Neural progenitor cell (in vitro differentiated cells): Measurements from ENCODE around the gene CACNA2D4. TPM values are rescaled to one million over a fixed set of nuclear protein-coding genes. Genes with fewer than 3 reads are reported as not detected.

Experiments used
- DNase-seq: peaks from one replicate; pipeline ENCODE4 v3.0.0-alpha.2; 2016; ENCODE audit warnings: low spot score
- H2AFZ ChIP-seq: fragments of 200-600 bp; sonication (generic); replicated peaks from 2 replicates; pipeline ENCODE4 v1.6.1; 2016; ENCODE audit warnings: antibody characterized with exemption
- H3F3A ChIP-seq: fragments of 200-600 bp; sonication (generic); 2 replicates; pipeline ENCODE4 v1.6.1; 2016; ENCODE audit warnings: antibody characterized with exemption, low read depth
- H3K27ac ChIP-seq: fragments of 200-600 bp; sonication (generic); 2 replicates; pipeline ENCODE4 v1.5.1; 2016; ENCODE audit warnings: mild to moderate bottlenecking
- H3K27me3 ChIP-seq: fragments of 200-600 bp; sonication (generic); 2 replicates; pipeline ENCODE4 v1.6.1; 2016; ENCODE audit warnings: mild to moderate bottlenecking, moderate library complexity
- H3K36me3 ChIP-seq: fragments of 200-600 bp; sonication (generic); 2 replicates; pipeline ENCODE4 v1.5.1; 2016
- H3K4me1 ChIP-seq: fragments of 200-600 bp; sonication (generic); 2 replicates; pipeline ENCODE4 v1.6.1; 2016; ENCODE audit warnings: mixed run types
- H3K4me2 ChIP-seq: fragments of 200-600 bp; sonication (generic); 2 replicates; pipeline ENCODE4 v1.6.1; 2016
- H3K4me3 ChIP-seq: fragments of 200-600 bp; sonication (generic); 2 replicates; pipeline ENCODE4 v1.5.1; 2016
- H3K79me2 ChIP-seq: fragments of 200-600 bp; sonication (generic); 2 replicates; pipeline ENCODE4 v1.6.1; 2016; ENCODE audit warnings: low read depth
- H3K9ac ChIP-seq: fragments of 200-600 bp; sonication (generic); 2 replicates; pipeline ENCODE4 v1.6.1; 2016
- H3K9me3 ChIP-seq: fragments of 200-600 bp; sonication (generic); 2 replicates; pipeline ENCODE4 v1.5.1; 2016; ENCODE audit warnings: low read depth
- H4K20me1 ChIP-seq: fragments of 200-600 bp; sonication (generic); 2 replicates; pipeline ENCODE4 v1.6.1; 2016; ENCODE audit warnings: low read depth
- H3K27ac Mint-ChIP-seq: 3 replicates; pipeline ENCODE4 v1.8.0; 2021; ENCODE audit warnings: mixed read lengths
- H3K27me3 Mint-ChIP-seq: 2 replicates; pipeline ENCODE4 v1.8.0; 2022; ENCODE audit warnings: low read depth, mild to moderate bottlenecking, inconsistent platforms, moderate library complexity, mixed read lengths; ENCODE audit not compliant: insufficient read depth
- H3K36me3 Mint-ChIP-seq: 3 replicates; pipeline ENCODE4 v1.8.0; 2021; ENCODE audit warnings: mixed read lengths
- H3K4me1 Mint-ChIP-seq: 3 replicates; pipeline ENCODE4 v1.8.0; 2021; ENCODE audit warnings: mixed read lengths
- H3K4me3 Mint-ChIP-seq: 3 replicates; pipeline ENCODE4 v1.8.0; 2021; ENCODE audit warnings: mild to moderate bottlenecking, moderate library complexity, mixed read lengths
- H3K9me3 Mint-ChIP-seq: 3 replicates; pipeline ENCODE4 v1.8.0; 2020; ENCODE audit warnings: mixed read lengths
- EZH2 ChIP-seq: fragments of 200-600 bp; sonication (generic); IDR thresholded peaks from 2 replicates; pipeline ENCODE4 v1.6.1; 2017; ENCODE audit warnings: antibody characterized with exemption, mild to moderate bottlenecking, moderate library complexity
- EZH2phosphoT487 ChIP-seq: fragments of 200-600 bp; sonication (generic); IDR thresholded peaks from 2 replicates; pipeline ENCODE4 v1.6.1; 2017; ENCODE audit warnings: antibody characterized with exemption
- total RNA-seq: library from RNA; depleted of rRNA; stranded (reverse); fragments of >200 nt; gene quantifications from 2 replicates; pipeline ENCODE4 v1.2.3, GENCODE V29; 2015; ENCODE audit warnings: low replicate concordance
- TF ChIP-seq, protein P1 (sequence below): fragments of 200-600 bp; sonication (generic); IDR thresholded peaks from 2 replicates; pipeline ENCODE4 v1.5.1; 2017; ENCODE audit warnings: antibody characterized with exemption, mild to moderate bottlenecking

The CACNA2D4 gene
- total RNA-seq, 1 donor from 2014 or later = 3.0 TPM

DNA sequence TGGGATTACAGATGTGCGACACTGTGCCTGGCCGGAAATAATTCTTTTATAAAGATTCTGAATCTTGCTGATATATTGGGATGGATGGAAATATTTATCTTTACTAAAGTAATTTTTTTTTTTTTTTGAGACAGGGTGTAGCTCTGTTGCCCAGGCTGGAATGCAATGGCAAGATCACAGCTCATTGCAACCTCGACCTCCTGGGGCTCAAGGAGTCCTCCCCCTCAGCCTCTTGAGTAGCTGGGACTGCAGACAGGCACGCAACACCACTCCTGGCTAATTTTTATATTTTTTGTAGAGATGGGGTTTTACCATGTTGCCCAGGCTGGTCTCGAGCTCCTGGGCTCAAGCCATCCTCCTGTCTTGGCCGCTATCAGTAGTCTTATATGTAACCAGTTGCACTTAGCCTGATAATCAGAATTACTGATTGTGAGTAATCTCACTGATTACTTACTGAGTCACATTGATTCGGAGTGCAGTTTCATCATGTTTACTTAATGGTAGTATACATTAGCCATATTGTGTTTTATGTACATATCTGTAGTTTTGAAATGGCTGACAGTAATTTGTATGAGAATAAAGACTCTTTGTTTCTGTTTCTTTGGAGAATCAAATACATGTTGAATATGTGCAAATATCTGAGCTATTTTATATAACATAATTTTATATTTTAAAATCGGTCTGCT, 148.5 kb downstream of the CACNA2D4 start:
- TF ChIP-seq, protein P1, sequence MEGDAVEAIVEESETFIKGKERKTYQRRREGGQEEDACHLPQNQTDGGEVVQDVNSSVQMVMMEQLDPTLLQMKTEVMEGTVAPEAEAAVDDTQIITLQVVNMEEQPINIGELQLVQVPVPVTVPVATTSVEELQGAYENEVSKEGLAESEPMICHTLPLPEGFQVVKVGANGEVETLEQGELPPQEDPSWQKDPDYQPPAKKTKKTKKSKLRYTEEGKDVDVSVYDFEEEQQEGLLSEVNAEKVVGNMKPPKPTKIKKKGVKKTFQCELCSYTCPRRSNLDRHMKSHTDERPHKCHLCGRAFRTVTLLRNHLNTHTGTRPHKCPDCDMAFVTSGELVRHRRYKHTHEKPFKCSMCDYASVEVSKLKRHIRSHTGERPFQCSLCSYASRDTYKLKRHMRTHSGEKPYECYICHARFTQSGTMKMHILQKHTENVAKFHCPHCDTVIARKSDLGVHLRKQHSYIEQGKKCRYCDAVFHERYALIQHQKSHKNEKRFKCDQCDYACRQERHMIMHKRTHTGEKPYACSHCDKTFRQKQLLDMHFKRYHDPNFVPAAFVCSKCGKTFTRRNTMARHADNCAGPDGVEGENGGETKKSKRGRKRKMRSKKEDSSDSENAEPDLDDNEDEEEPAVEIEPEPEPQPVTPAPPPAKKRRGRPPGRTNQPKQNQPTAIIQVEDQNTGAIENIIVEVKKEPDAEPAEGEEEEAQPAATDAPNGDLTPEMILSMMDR = no peak
- TF ChIP-seq EZH2 = no peak
- no peak for TF ChIP-seq EZH2phosphoT487
- no peak overlapping the region for H3K27ac Mint-ChIP-seq
- H3K27me3 ChIP-seq = no peaks in the 10 kb centered on the region
- H3K4me3 Mint-ChIP-seq = no peak overlapping the region
- peaks cover 43% of the 10 kb centered on the region for H4K20me1 ChIP-seq
- no peak overlapping the region for H3K4me3 ChIP-seq
- H2AFZ ChIP-seq = no peak overlapping the region
- H3K79me2 ChIP-seq = peaks cover 57% of the 10 kb centered on the region
- H3F3A ChIP-seq = peaks cover 6% of the 10 kb centered on the region
- H3K4me1 Mint-ChIP-seq = peaks cover 5% of the 10 kb centered on the region
- H3K9me3 Mint-ChIP-seq = no peaks in the 10 kb centered on the region
- H3K27me3 Mint-ChIP-seq = no peaks in the 10 kb centered on the region
- no peak overlapping the region for H3K9ac ChIP-seq
- peaks cover 11% of the 10 kb centered on the region for H3K36me3 Mint-ChIP-seq
- no peaks in the 10 kb centered on the region for H3K4me1 ChIP-seq
- H3K27ac ChIP-seq = no peak overlapping the region
- no peaks in the 10 kb centered on the region for H3K9me3 ChIP-seq
- no peaks in the 10 kb centered on the region for H3K36me3 ChIP-seq
- no peak for DNase-seq
- H3K4me2 ChIP-seq = no peak overlapping the region

DNA sequence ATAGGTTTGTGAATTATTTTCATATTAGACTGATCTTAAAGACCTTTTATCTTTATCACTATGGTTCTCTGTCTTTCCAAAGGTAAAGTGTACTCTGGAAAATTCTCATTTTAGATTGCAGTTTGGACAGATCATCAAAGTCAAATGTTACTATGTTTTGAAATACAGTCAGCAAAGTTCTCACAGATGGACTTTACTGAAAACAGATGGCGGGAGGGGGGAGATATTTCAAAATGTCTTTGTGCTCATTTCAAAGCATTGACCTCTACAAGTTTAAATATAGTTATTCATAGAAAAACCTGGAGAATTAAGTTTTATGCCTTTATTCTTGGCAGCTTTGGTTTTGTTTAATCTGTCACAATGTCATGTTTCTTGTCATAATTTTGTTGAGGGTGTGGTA, 149.8 kb downstream of the CACNA2D4 start:
- Mint-ChIP-seq H3K4me3 (no peak overlapping the region), H3K9me3 (no peaks in the 10 kb centered on the region), H3K36me3 (peaks cover 6% of the 10 kb centered on the region), H3K27ac (no peak overlapping the region), H3K4me1 (peaks cover under 1% of the 10 kb centered on the region), H3K27me3 (no peaks in the 10 kb centered on the region)
- DNase-seq = no peak
- H4K20me1 ChIP-seq = peaks cover 43% of the 10 kb centered on the region
- H3K4me1 ChIP-seq = no peaks in the 10 kb centered on the region
- H3F3A ChIP-seq = peaks cover 6% of the 10 kb centered on the region
- H2AFZ ChIP-seq = no peak overlapping the region
- H3K27ac ChIP-seq = no peak overlapping the region
- no peaks in the 10 kb centered on the region for H3K27me3 ChIP-seq
- no peaks in the 10 kb centered on the region for H3K9me3 ChIP-seq
- no peak overlapping the region for H3K4me2 ChIP-seq
- peaks cover 63% of the 10 kb centered on the region for H3K79me2 ChIP-seq
- no peak overlapping the region for H3K9ac ChIP-seq
- TF ChIP-seq, protein P1 = no peak
- TF ChIP-seq EZH2phosphoT487 (no peak), EZH2 (no peak)
- H3K36me3 ChIP-seq = no peaks in the 10 kb centered on the region
- no peak overlapping the region for H3K4me3 ChIP-seq

DNA sequence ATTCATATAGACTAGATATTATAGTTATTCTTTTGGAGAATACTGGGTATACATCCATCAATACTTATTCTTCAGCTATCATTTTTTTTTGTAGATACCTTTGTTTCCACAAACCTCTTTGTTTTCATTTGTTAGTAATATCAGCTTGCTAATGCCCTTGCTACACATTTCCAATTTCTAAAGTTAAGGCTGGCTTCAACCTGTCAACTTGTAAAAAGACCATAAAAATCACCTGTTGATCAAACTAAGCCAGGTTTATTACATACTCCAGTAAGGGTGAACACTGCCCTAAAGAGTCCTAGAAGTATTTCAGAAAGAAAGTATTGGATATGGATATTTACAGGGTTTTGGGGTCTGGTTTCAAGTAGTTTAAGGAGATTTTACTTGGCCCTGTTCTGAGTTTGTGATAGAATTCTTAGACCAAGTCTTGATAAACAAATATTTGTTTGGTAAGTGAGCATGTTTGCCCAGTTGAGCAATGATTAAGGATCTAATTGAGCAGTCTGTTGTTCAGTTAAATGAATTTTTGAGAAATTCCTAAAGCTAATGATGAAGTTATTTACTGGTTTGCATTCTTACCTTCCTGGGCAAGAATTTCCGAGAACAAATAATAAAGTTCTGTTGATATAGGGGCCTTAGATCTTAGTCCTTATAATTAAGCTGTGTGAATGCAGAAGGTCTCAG, 150.9 kb downstream of the CACNA2D4 start:
- no peak for TF ChIP-seq EZH2
- TF ChIP-seq, protein P1 = no peak
- TF ChIP-seq EZH2phosphoT487 = no peak
- Histone ChIP-seq H3K79me2 (peaks cover 70% of the 10 kb centered on the region), H3K4me3 (no peak overlapping the region), H3F3A (peaks cover 6% of the 10 kb centered on the region), H3K9me3 (no peaks in the 10 kb centered on the region), H3K9ac (no peak overlapping the region), H3K27ac (no peak overlapping the region), H3K4me2 (no peak overlapping the region), H2AFZ (no peak overlapping the region), H3K27me3 (no peaks in the 10 kb centered on the region), H3K4me1 (no peaks in the 10 kb centered on the region), H4K20me1 (peaks cover 41% of the 10 kb centered on the region), H3K36me3 (no peaks in the 10 kb centered on the region)
- H3K36me3 Mint-ChIP-seq = peaks cover 4% of the 10 kb centered on the region
- DNase-seq = no peak
- no peak overlapping the region for H3K27ac Mint-ChIP-seq
- no peak overlapping the region for H3K4me3 Mint-ChIP-seq
- H3K9me3 Mint-ChIP-seq = no peaks in the 10 kb centered on the region
- no peaks in the 10 kb centered on the region for H3K27me3 Mint-ChIP-seq
- H3K4me1 Mint-ChIP-seq = no peaks in the 10 kb centered on the region
